ES-I3 (cell line): ENCODE measurements around the gene SOX18.
A peak's percentile ranks its signal among the peaks of the same experiment; 100 is the strongest.
"Not testable (repeated sequence)": the region's sequence is repeated elsewhere in the genome, so short reads cannot be mapped to it uniquely, and the experiment has no call there.

Source experiments
- H3K36me3 ChIP-seq: 2 replicates; pipeline ENCODE4 v1.6.1; 2013; ENCODE audit warnings: mild to moderate bottlenecking, low read length, control low read depth, moderate library complexity; ENCODE audit not compliant: insufficient read depth
- H3K4me1 ChIP-seq: 2 replicates; pipeline ENCODE4 v1.6.1; 2013; ENCODE audit warnings: mild to moderate bottlenecking, control low read depth, low read length; ENCODE audit not compliant: insufficient read depth
- H3K9ac ChIP-seq: 2 replicates; pipeline ENCODE4 v1.6.1; 2013; ENCODE audit warnings: low read depth, mild to moderate bottlenecking, low read length, moderate library complexity
- H3K9me3 ChIP-seq: 2 replicates; pipeline ENCODE4 v1.6.1; 2013; ENCODE audit warnings: mild to moderate bottlenecking, low read length, moderate library complexity; ENCODE audit not compliant: control insufficient read depth, insufficient read depth

SOX18 gene

DNA sequence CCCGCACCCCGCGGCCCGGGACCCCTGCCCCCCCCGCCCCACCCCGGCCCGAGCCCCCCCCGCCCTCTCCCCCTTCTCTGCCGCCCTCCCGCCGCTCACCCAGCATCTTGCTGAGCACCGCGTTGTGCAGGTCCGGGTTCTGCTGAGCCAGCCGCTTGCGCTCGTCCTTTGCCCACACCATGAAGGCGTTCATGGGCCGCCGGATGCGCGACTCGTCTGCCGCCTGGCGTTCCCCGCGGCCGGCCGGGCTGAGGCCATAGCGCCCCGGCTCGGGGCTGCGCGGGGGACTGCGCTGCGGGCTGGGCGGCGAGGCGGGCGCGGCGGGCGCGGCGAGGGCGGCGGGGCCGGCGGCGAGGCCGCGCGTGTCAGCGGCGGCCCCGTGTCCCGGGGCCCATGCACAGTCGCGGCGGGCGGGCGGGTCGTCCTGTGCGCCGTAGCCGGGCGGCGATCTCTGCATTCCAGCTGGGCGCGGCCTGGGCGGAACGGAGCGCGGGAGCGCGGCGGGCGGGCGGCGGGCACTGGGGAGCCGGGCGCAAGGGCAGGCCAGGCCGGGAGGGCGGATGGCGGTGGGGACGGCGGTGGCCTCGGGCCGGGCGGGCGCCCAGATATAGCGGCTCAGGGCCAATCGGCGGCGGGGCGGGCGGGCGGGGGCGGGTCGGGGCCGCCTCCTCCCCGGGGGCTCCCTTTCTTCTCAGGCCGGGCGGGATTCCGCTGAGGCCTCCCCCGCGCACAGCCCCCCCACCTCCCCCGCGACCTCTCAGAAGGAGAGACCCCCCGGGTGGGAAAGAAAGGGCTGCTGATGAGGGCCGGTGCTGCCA is at the start of gene SOX18:
SOX18 (minus strand) TSS at position 580 of the 818 bp plus-strand sequence; CDS start at position 457, 123 bp downstream.
- H3K9me3 ChIP-seq: no peaks in the 10 kb centered on the region
- H3K4me1 ChIP-seq: peaks cover 25% of the 10 kb centered on the region; the same call in 1 of the 2 replicates
- H3K36me3 ChIP-seq: no peaks in the 10 kb centered on the region
- H3K9ac ChIP-seq: peak within 1 kb of the TSS; percentile 37

DNA sequence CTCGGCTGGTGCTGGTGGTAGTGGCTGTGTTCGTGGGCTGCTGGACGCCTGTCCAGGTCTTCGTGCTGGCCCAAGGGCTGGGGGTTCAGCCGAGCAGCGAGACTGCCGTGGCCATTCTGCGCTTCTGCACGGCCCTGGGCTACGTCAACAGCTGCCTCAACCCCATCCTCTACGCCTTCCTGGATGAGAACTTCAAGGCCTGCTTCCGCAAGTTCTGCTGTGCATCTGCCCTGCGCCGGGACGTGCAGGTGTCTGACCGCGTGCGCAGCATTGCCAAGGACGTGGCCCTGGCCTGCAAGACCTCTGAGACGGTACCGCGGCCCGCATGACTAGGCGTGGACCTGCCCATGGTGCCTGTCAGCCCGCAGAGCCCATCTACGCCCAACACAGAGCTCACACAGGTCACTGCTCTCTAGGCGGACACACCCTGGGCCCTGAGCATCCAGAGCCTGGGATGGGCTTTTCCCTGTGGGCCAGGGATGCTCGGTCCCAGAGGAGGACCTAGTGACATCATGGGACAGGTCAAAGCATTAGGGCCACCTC is 49.1 kb upstream of the SOX18 start:
- no peaks in the 10 kb centered on the region for H3K36me3 ChIP-seq
- H3K9ac ChIP-seq: no peak overlapping the region
- H3K9me3 ChIP-seq: no peaks in the 10 kb centered on the region
- H3K4me1 ChIP-seq: no peaks in the 10 kb centered on the region

DNA sequence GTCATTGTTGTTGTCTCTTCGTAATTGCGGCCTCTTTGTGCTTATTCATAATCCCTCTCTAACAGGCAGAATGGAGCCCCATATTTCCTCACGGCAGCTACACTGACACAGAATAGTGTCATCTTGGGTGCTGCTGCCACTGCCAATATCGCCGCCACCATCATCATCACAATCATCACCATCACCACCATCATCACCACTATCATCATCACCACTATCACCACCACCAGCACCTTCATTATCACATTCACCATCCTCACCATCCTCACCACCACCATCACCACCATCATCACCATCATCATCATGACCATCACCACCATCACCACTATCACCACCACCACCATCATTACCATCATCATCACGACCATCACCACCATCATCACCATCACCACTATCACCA is 47.1 kb upstream of the SOX18 start:
- H3K9me3 ChIP-seq: no peaks in the 10 kb centered on the region
- H3K36me3 ChIP-seq: no peaks in the 10 kb centered on the region
- peaks cover 6% of the 10 kb centered on the region for H3K4me1 ChIP-seq

DNA sequence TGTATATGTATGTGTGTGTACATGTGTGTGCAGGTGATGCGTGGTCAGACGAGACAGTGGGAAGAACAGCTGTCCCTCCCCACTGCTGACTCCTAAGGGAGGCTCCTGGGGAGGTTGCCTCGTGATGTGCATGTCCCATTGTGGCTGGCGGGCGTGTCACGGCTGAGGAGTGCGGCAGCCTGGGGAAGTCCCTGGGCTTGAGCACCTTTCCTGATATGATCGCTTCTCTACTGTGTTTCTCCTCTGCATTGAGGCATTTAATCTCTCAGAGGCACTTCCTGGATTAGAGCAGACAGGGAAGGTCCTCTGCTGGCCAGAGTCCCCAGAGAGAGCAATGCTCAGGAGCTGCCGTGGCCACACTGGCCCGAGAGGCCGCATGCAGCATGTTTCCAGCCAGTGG is 46.5 kb upstream of the SOX18 start:
- no peak overlapping the region for H3K9ac ChIP-seq
- no peaks in the 10 kb centered on the region for H3K9me3 ChIP-seq
- no peaks in the 10 kb centered on the region for H3K36me3 ChIP-seq
- peaks cover 6% of the 10 kb centered on the region for H3K4me1 ChIP-seq

More for the DNA sequence above, 47.1 kb upstream of the SOX18 start:
- H3K9ac ChIP-seq: no peak overlapping the region

DNA sequence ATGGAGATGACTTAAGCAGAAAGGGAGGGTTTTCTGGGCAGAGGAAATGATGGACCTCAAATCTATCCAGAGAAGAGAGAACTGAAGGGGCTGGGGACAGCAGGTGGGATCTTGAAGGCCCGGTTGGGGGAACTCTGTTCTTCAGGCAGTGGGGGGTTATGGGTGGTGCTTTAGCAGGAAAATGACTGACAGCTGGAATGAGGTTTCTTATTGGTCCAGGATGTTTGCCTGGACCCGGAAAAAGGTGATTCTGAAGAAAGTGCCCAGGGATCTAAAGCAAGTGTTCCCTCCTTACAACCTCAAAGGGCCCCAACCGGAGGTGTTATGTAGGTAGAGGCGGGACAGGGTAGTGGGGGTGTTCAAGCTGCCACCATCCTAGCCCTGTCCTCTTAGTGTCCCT is 46.0 kb upstream of the SOX18 start:
- Histone ChIP-seq H3K9ac (no peak overlapping the region), H3K9me3 (no peaks in the 10 kb centered on the region), H3K4me1 (peaks cover 6% of the 10 kb centered on the region), H3K36me3 (no peaks in the 10 kb centered on the region)

DNA sequence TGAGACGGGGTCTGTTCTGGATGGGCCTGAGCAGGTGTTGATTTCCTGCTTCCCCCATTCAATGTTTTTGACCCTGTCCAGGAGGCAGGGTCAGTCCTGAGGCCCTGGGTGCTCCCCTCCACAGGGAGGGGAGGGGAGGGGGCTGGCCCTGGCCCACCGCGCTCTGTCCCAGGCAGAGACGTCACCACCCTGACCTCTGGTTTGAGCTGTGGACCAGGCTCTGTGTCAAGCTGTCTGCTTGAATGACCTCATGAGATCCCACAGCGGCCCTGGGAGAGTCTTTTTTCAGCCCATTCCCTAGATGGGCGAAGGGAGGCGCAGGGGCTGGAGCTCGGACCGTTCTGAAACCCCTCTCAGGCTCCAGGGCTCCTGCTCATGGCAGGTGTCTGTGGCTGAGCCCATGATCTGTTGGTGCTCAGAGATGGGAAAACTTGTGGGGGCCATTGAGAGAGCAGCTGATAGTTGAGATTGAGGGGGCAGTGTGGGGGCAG is 43.6 kb upstream of the SOX18 start:
- Histone ChIP-seq H3K4me1 (peaks cover 6% of the 10 kb centered on the region), H3K9me3 (no peaks in the 10 kb centered on the region), H3K9ac (no peak overlapping the region), H3K36me3 (no peaks in the 10 kb centered on the region)

DNA sequence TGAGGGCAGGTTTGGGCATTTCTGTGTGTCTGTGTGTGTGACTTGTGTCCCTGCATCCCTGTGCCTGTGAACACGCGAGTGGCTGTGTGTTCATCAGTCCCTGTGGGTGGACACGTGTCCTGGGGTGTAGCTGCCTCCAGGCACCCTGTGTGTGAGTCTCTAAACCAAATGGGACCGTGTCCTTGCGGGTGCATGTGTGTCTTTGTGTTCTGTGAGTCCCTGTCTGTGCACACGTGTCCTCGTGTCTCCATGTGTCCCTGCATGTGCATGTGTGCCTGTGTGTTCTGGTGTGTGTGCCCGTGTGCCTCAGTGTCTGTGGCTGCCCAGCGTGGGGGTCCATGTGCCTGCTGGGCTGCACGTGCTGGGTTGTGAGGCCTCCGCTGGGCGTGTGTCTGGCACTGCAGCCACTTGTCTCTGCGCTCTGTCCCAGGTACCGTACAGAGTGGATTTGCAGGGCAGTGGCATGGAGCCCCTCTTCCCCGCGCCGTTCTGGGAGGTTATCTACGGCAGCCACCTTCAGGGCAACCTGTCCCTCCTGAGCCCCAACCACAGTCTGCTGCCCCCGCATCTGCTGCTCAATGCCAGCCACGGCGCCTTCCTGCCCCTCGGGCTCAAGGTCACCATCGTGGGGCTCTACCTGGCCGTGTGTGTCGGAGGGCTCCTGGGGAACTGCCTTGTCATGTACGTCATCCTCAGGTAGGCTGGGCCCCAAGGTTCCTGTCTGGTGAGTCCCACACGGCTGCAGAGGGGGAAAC is 43.0 kb upstream of the SOX18 start:
- Histone ChIP-seq H3K9ac (no peak overlapping the region), H3K4me1 (peaks cover 6% of the 10 kb centered on the region), H3K36me3 (no peaks in the 10 kb centered on the region), H3K9me3 (no peaks in the 10 kb centered on the region)

DNA sequence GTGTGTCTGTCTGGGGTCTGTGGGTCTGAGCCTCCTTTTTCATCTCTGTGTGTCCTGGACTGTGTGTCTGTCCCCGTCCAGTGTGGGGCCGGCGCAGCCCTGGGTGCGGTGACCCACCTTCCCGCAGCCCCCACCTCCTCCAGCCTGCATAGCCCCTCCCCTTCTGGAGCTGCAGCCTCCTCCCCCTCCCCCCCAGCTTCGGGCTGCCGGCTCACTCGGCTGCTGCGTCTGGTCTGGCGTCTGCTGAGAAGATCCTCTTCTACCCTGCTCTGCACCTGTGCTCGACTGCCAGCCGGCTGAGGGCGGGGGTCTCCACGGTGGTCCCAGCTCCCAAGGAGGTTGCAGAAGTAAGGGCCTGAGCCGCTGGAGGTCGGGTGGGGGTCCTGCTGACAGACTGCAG is 42.3 kb upstream of the SOX18 start:
- Histone ChIP-seq H3K9ac (no peak overlapping the region), H3K9me3 (no peaks in the 10 kb centered on the region), H3K4me1 (peaks cover 6% of the 10 kb centered on the region), H3K36me3 (no peaks in the 10 kb centered on the region)

DNA sequence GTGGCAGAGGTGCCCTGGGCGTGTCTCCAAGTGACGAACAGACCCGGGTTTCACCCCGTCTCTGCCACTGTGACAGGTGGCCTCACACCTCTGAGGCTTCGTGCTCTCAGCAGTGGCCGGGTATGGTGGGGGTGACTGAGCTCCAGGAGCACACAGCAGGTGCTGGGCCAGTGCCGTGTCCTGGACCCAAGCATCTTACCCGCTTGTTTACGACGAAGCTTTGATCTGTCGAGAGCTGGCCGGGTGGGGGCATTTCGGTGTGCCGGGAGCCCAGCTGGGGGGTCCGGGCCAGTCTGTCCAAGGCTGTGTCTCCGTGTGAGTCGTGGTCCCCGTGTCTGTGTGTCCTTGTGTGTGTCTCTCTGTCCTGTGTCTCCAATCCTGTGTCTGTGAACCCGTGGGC is 41.9 kb upstream of the SOX18 start:
- Histone ChIP-seq H3K9ac (no peak overlapping the region), H3K4me1 (peaks cover 6% of the 10 kb centered on the region), H3K36me3 (no peaks in the 10 kb centered on the region), H3K9me3 (no peaks in the 10 kb centered on the region)

DNA sequence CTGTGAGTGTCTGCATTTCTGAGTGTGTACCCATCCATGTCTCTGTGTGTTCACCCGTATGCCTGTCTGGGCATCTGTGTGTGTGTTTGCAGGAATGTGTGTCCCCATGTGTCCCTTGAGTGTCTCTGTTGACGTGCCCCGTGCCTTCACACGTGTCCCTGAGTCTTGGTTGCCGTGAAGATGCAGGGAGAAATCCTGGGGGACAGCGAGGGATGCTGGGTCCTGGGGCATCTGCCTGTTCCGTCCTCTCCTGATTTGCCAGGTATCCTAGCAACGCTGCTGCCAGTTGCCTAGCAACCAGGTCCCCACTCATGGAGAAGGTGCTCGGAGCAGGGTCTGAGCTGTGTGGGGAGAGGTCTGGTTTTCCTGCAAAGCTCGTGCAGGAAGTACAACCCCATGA is 40.7 kb upstream of the SOX18 start:
- H3K9me3 ChIP-seq: no peaks in the 10 kb centered on the region
- H3K9ac ChIP-seq: no peak overlapping the region
- no peaks in the 10 kb centered on the region for H3K36me3 ChIP-seq
- peaks cover 6% of the 10 kb centered on the region for H3K4me1 ChIP-seq

DNA sequence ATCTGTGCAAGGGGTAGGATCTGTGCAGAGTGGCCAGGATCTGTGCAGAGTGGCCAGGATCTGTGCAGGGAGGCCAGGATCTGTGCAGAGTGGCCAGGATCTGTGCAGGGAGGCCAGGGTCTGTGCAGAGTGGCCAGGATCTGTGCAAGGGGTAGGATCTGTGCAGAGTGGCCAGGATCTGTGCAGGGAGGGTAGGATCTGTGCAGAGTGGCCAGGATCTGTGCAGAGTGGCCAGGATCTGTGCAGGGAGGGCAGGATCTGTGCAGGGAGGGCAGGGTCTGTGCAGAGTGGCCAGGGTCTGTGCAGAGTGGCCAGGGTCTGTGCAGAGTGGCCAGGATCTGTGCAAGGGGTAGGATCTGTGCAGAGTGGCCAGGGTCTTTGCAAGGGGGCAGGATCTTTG is 39.1 kb upstream of the SOX18 start:
- not testable (repeated sequence) for H3K4me1 ChIP-seq, H3K9ac ChIP-seq, H3K9me3 ChIP-seq, H3K36me3 ChIP-seq

DNA sequence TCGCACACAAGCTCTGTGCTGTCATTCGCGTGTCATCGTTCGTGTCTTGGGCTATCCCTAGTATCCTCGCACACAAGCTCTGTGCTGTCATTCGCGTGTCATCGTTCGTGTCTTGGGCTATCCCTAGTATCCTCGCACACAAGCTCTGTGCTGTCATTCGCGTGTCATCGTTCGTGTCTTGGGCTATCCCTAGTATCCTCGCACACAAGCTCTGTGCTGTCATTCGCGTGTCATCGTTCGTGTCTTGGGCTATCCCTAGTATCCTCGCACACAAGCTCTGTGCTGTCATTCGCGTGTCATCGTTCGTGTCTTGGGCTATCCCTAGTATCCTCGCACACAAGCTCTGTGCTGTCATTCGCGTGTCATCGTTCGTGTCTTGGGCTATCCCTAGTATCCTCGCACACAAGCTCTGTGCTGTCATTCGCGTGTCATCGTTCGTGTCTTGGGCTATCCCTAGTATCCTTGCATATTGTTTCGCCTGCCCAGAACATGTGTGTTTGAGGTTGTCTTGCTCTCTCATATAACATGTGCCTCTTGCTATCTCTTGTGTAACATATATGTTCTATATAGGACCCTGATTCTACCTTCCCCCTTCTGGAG is 37.9 kb upstream of the SOX18 start:
- not testable (repeated sequence) for H3K9ac ChIP-seq, H3K9me3 ChIP-seq, H3K4me1 ChIP-seq, H3K36me3 ChIP-seq

DNA sequence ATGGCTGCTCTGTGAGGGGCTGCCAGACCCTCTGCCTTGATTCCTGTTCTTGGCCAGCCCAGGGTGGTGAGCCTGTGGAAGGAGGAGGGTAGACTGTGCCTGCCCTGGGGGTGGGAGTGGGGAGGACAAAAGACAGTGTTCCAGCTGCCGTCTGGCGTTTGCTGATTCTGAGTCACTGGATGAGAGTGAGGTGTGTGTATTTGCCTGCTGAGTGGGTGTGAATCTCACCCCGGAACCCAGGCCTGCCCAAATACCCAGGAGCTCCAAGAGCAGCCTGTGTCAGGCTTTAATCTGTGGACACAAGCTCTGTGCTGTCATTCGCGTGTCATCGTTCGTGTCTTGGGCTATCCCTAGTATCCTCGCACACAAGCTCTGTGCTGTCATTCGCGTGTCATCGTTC is 37.4 kb upstream of the SOX18 start:
- Histone ChIP-seq H3K36me3 (no peaks in the 10 kb centered on the region), H3K9ac (no peak overlapping the region), H3K9me3 (no peaks in the 10 kb centered on the region), H3K4me1 (peaks cover 9% of the 10 kb centered on the region; the same call in 1 of the 2 replicates)

DNA sequence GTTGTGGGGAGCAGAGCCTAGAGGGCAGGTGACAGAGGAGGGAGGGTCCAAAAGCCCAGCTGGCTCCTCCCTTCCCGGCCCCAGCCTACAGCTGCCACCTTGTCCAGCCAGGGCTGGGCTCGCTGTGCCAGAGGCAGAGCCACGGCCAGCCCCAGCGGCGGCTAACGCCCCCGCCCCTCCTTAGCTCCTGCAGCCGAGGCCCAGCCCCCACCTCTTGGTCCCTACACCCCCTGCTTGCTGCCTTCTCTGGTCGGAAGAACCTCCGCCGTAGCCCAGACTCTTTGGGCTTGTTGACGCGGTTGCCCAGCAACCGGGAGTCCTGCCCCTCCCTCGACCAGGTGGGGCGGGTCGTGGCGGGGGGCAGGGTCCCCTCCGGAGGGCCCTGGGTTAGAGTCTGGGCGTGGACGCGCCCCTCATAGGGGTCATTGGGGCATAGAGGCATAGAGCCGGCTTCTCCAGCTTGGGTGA is 35.3 kb upstream of the SOX18 start:
- Histone ChIP-seq H3K9me3 (no peaks in the 10 kb centered on the region), H3K9ac (peak overlapping the region; percentile 61), H3K4me1 (peaks cover 9% of the 10 kb centered on the region; the same call in 1 of the 2 replicates), H3K36me3 (no peaks in the 10 kb centered on the region)
